Lower leg skin (tissue), 3 donors: Measurements from ENCODE around the gene AUTS2.

Experiments
- CTCF ChIP-seq, 3 donors: fragments of 450-650 bp; IDR thresholded peaks; one replicate each; pipeline ENCODE4 v1.5.1; 2016; ENCODE audit warnings: antibody characterized with exemption in 3 of 3, mild to moderate bottlenecking in 3 of 3, moderate library complexity in 2 of 3
- POLR2A ChIP-seq, 2 donors: fragments of 450-650 bp; IDR thresholded peaks; one replicate each; pipeline ENCODE4 v1.6.1; 2016 to 2017; ENCODE audit warnings: antibody characterized with exemption in 2 of 2, mild to moderate bottlenecking in 1 of 2, moderate library complexity in 1 of 2

DNA sequence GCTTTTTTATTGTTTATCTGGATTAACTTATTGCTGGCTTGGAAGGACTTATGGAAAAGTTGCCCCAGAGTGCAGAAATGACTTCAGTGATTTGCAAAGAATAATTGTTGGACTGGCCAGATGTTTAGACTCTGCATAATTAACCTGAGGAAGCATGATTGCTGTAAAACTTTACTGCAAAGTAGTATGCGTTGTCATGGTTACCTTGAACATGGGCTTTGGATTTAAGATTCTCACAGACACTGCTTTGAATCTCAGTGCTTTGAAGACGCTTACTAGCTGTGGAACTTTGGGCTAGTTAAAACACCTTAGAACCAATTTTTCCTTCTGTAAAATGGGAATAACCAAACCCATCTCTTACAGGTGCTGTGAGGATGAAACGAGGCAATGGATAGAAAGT lies 1108.4 kb downstream of the AUTS2 start:
- TF ChIP-seq CTCF (IDR thresholded peaks at IDR 0.05) (no peak), POLR2A (IDR thresholded peaks at IDR 0.05) (no peak)
